ENCODE measurements around the gene DDAH2. TPM values are rescaled to one million over a fixed set of nuclear protein-coding genes. Genes with fewer than 3 reads are reported as not detected.

The DDAH2 gene
- total RNA-seq, 1 donor from 2014 or later, result 87.2 TPM

DNA sequence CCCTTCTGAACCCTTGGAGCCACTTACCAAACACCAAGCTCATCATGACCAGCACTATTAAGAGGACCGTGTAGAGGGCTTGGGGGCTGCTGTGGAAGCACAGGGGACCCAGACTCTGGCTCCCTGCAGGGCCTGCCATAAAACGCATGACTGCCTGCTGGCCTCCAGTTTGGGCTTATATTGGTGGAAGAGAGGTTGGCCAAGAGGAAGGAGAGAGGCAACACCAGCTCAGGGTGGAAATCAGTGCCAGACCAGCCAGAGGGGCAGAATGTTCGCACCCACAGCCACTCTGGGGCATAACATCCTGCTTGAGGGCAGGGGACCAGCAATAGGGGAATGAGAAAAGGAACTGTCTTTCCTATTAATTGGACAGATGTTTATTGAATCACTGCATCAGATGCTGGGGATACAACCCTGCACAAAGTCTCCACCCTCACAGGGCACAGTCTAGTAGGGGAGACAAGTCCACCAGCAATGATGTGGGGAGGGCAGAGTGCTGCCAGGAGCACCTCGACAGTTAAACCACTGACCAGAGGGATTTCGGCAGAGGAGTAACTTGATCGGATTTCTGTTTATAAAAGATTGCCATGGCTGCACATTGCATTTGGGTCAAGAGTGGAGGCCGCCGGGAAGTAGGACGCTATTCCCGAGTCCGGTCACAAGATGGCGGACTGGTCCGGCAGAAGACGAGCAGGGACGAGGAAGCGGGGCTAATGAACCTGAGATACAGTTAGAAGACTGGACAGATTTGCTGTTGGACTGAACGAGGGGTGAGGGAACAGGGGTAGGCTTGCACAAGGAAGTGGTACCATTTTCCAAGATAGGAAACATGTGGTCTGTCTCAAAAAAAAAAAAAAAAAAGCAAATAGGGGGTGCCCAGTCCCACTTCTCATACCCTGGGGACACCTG is 48.6 kb downstream of the DDAH2 start, which contains the start of gene LY6G5C:
TSS of gene LY6G5C (minus strand) at position 842 of the 909 bp plus-strand sequence. CDS start at position 148, 694 bp downstream.
- DNase-seq (ENCODE audit: low read depth), result peak; percentile 66
- peak within 1 kb of the TSS; percentile 54 for H3K4me3 ChIP-seq (ENCODE audit: low read depth, low read length)
- TF ChIP-seq, protein P1, sequence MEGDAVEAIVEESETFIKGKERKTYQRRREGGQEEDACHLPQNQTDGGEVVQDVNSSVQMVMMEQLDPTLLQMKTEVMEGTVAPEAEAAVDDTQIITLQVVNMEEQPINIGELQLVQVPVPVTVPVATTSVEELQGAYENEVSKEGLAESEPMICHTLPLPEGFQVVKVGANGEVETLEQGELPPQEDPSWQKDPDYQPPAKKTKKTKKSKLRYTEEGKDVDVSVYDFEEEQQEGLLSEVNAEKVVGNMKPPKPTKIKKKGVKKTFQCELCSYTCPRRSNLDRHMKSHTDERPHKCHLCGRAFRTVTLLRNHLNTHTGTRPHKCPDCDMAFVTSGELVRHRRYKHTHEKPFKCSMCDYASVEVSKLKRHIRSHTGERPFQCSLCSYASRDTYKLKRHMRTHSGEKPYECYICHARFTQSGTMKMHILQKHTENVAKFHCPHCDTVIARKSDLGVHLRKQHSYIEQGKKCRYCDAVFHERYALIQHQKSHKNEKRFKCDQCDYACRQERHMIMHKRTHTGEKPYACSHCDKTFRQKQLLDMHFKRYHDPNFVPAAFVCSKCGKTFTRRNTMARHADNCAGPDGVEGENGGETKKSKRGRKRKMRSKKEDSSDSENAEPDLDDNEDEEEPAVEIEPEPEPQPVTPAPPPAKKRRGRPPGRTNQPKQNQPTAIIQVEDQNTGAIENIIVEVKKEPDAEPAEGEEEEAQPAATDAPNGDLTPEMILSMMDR (conservative IDR thresholded peaks at IDR 0.05; ENCODE audit: low read depth, low read length), result peak; percentile 59

DNA sequence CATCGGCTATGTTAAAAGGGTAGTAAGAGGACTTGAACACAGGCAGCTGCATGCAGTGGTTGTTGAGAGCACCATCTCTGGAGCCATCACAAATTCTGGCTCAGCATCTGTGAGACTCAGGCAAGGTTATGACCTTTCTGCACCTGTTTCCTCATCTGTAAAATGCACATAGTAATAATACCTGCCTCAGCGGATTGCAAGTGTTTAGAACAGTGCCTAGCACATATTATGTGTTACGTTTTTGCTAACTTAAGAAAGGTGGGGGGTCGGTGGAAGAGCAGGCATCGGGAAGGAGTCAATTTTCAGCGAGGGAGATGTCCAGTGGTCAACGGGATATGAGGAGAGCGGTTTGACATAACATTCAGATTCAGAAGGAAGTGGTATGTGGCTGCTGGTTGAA is 51.1 kb downstream of the DDAH2 start:
- no peak overlapping the region for H3K4me3 ChIP-seq (ENCODE audit: low read depth, low read length)
- DNase-seq (ENCODE audit: low read depth), result no peak
- TF ChIP-seq, protein P1 (conservative IDR thresholded peaks at IDR 0.05; ENCODE audit: low read depth, low read length), result no peak

Other genes starting within 250 kb of the DDAH2 start
- gene MICB, start 231.2 kb downstream of the DDAH2 start, total RNA-seq, result 13.0 and 40.9 TPM in 2 replicates
- not detected in 2 replicates for gene MCCD1, start 200.3 kb downstream of the DDAH2 start, total RNA-seq
- 304 and 669 TPM in 2 replicates for gene DDX39B, start 187.3 kb downstream of the DDAH2 start, total RNA-seq
- 0.14 and 0.52 TPM in 2 replicates for gene ATP6V1G2, start 182.7 kb downstream of the DDAH2 start, total RNA-seq
- gene NFKBIL1, start 181.7 kb downstream of the DDAH2 start, total RNA-seq, result 11.8 and 17.8 TPM in 2 replicates
- gene LTA, start 157.0 kb downstream of the DDAH2 start, total RNA-seq, result not detected in 2 replicates
- gene TNF, start 153.7 kb downstream of the DDAH2 start, total RNA-seq, result 13.9 and 14.2 TPM in 2 replicates
- 12.0 and 50.8 TPM in 2 replicates for gene LTB, start 146.9 kb downstream of the DDAH2 start, total RNA-seq
- not detected in 2 replicates for gene LST1, start 143.0 kb downstream of the DDAH2 start, total RNA-seq
- not detected in 2 replicates for gene NCR3, start 136.3 kb downstream of the DDAH2 start, total RNA-seq
- not detected in 2 replicates for gene AIF1, start 114.1 kb downstream of the DDAH2 start, total RNA-seq
- 81.2 and 93.0 TPM in 2 replicates for gene PRRC2A, start 108.6 kb downstream of the DDAH2 start, total RNA-seq
- gene BAG6, start 76.6 kb downstream of the DDAH2 start, total RNA-seq, result 307 and 331 TPM in 2 replicates
- 0.72 and 0.81 TPM in 2 replicates for gene APOM, start 73.4 kb downstream of the DDAH2 start, total RNA-seq
- gene C6orf47, start 68.5 kb downstream of the DDAH2 start, total RNA-seq, result 17.2 and 19.3 TPM in 2 replicates
- gene GPANK1, start 64.3 kb downstream of the DDAH2 start, total RNA-seq, result 16.0 and 32.9 TPM in 2 replicates
- gene CSNK2B, start 63.2 kb downstream of the DDAH2 start, total RNA-seq, result 313 and 435 TPM in 2 replicates
- 1.1 and 4.0 TPM in 2 replicates for gene LY6G5B, start 59.3 kb downstream of the DDAH2 start, total RNA-seq
- 0.94 and 1.1 TPM in 2 replicates for gene LY6G5C, start 48.2 kb downstream of the DDAH2 start, total RNA-seq
- gene ABHD16A, start 26.0 kb downstream of the DDAH2 start, total RNA-seq, result 25.4 and 35.6 TPM in 2 replicates
- gene LY6G6F, start 22.4 kb downstream of the DDAH2 start, total RNA-seq, result not detected in 2 replicates
- not detected in 2 replicates for gene LY6G6D, start 14.0 kb downstream of the DDAH2 start, total RNA-seq
- not detected in 2 replicates for gene LY6G6C, start 7.6 kb downstream of the DDAH2 start, total RNA-seq
- not detected in 2 replicates for gene MPIG6B, start 5.9 kb downstream of the DDAH2 start, total RNA-seq
- gene CLIC1, start 7.2 kb upstream of the DDAH2 start, total RNA-seq, result 938 and 1,262 TPM in 2 replicates
- 18.4 and 30.4 TPM in 2 replicates for gene MSH5, start 10.7 kb upstream of the DDAH2 start, total RNA-seq
- gene SAPCD1, start 33.4 kb upstream of the DDAH2 start, total RNA-seq, result 0.94 and 4.4 TPM in 2 replicates
- 0.65 and 2.2 TPM in 2 replicates for gene VWA7, start 48.0 kb upstream of the DDAH2 start, total RNA-seq
- gene VARS1, start 66.5 kb upstream of the DDAH2 start, total RNA-seq, result 113 and 166 TPM in 2 replicates
- gene LSM2, start 77.7 kb upstream of the DDAH2 start, total RNA-seq, result 112 and 157 TPM in 2 replicates
- gene HSPA1L, start 86.0 kb upstream of the DDAH2 start, total RNA-seq, result 0.29 and 0.35 TPM in 2 replicates
- gene HSPA1A, start 86.2 kb upstream of the DDAH2 start, total RNA-seq, result 116 and 139 TPM in 2 replicates
- gene HSPA1B, start 98.4 kb upstream of the DDAH2 start, total RNA-seq, result 58.4 and 136 TPM in 2 replicates
- 65.2 and 68.6 TPM in 2 replicates for gene NEU1, start 133.5 kb upstream of the DDAH2 start, total RNA-seq
- 12.4 and 24.0 TPM in 2 replicates for gene SLC44A4, start 149.7 kb upstream of the DDAH2 start, total RNA-seq
- gene EHMT2, start 168.4 kb upstream of the DDAH2 start, total RNA-seq, result 44.0 and 54.6 TPM in 2 replicates
- 1.5 TPM in 2 replicates for gene ZBTB12, start 172.8 kb upstream of the DDAH2 start, total RNA-seq
- not detected in 2 replicates for gene C2, start 198.4 kb upstream of the DDAH2 start, total RNA-seq
- 0.81 and 2.2 TPM in 2 replicates for gene CFB, start 216.8 kb upstream of the DDAH2 start, total RNA-seq
- gene NELFE, start 229.7 kb upstream of the DDAH2 start, total RNA-seq, result 113 and 132 TPM in 2 replicates
- 42.0 and 51.9 TPM in 2 replicates for gene SKIC2, start 229.9 kb upstream of the DDAH2 start, total RNA-seq
- gene DXO, start 242.8 kb upstream of the DDAH2 start, total RNA-seq, result 20.0 and 20.9 TPM in 2 replicates